ENCODE measurements around the gene DPP4.

Gene DPP4

GRCh38 chr2:162016080-162016479 is 57.9 kb downstream of the DPP4 start:
- no peak for DNase-seq

GRCh38 chr2:162014751-162015150 is 59.3 kb downstream of the DPP4 start:
- no peak for DNase-seq

GRCh38 chr2:162013514-162014475 is 60.2 kb downstream of the DPP4 start:
- no peak for DNase-seq

- no peak for DNase-seq
Measured at GRCh38 chr2:162012565-162013058, 61.4 kb downstream of the DPP4 start.

- DNase-seq, result no peak
Measured at GRCh38 chr2:162011706-162012564, 62.1 kb downstream of the DPP4 start.

- DNase-seq, result no peak
Measured at GRCh38 chr2:162009543-162009942, 64.5 kb downstream of the DPP4 start.

GRCh38 chr2:162007447-162008040 is 66.5 kb downstream of the DPP4 start:
- DNase-seq, result no peak

- no peak for DNase-seq
Measured at GRCh38 chr2:162006337-162006736, 67.7 kb downstream of the DPP4 start.

GRCh38 chr2:162004031-162004430 is 70.0 kb downstream of the DPP4 start:
- DNase-seq, result no peak

- DNase-seq, result no peak
Measured at GRCh38 chr2:162002623-162003235, 71.3 kb downstream of the DPP4 start.

GRCh38 chr2:162000431-162000830 is 73.6 kb downstream of the DPP4 start:
- no peak for DNase-seq

- DNase-seq, result no peak
Measured at GRCh38 chr2:161999321-161999720, 74.7 kb downstream of the DPP4 start.

- DNase-seq, result no peak
Measured at GRCh38 chr2:161998857-161999256, 75.2 kb downstream of the DPP4 start.

GRCh38 chr2:161997916-161998471 is 76.0 kb downstream of the DPP4 start:
- DNase-seq, result no peak

- DNase-seq, result no peak
Measured at GRCh38 chr2:161995553-161996016, 78.4 kb downstream of the DPP4 start.

- DNase-seq, result no peak
Measured at GRCh38 chr2:161994761-161995520, 79.1 kb downstream of the DPP4 start.

- no peak for DNase-seq
Measured at GRCh38 chr2:161992531-161992930, 81.5 kb downstream of the DPP4 start.

GRCh38 chr2:161991991-161992390 is 82.0 kb downstream of the DPP4 start:
- no peak for DNase-seq

- peak; percentile 91 for DNase-seq
Measured at GRCh38 chr2:161990741-161991140, 83.3 kb downstream of the DPP4 start.

GRCh38 chr2:161990036-161990435 is 84.0 kb downstream of the DPP4 start:
- DNase-seq, result no peak

- DNase-seq, result no peak
Measured at GRCh38 chr2:161988589-161988988, 85.4 kb downstream of the DPP4 start.
